ENCODE data around the gene KCNJ16.

The KCNJ16 gene

DNA sequence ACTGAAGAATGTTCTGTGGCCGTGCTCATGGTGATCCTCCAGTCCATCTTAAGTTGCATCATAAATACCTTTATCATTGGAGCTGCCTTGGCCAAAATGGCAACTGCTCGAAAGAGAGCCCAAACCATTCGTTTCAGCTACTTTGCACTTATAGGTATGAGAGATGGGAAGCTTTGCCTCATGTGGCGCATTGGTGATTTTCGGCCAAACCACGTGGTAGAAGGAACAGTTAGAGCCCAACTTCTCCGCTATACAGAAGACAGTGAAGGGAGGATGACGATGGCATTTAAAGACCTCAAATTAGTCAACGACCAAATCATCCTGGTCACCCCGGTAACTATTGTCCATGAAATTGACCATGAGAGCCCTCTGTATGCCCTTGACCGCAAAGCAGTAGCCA is 57.5 kb downstream of the KCNJ16 start:
- DNase-seq: no peak

DNA sequence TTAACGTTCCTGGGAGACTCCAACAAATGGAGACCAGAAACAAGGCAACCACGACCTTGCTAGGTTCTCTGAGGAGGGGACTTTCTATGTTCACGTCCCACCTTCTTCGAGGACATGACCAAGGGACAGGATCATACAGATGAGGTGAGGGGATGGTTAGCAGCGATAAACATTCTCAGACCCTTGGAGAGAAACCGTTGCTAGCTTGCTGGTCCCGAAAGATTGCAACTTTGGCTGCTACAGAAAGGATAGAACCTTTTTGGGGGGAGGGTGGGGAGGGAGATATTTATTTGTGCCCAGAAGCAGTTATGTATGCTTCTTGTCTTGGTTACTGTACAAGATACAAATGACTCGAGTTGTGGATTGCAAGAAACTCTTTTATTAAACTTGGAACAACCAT is 59.0 kb downstream of the KCNJ16 start:
- no peak for DNase-seq

DNA sequence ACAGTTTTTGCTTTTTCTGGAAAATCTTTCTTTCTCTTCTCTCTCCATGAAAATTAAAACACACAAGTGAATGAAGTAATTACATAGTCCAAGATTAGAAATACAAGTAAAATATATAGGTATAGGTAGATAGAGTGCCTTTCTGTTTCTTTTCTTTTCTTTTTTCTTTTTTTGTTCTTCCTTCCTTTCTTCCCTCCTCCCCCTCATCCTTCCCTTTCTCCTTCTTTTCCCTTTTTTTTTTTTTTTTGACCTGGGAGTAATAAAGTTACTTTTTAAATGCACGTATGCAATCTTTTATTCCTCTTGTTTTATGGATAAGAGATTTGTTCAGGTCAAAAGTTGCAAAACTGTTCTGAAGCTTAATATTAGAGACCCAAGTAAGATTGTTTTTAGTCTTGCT is 59.8 kb downstream of the KCNJ16 start:
- no peak for DNase-seq

DNA sequence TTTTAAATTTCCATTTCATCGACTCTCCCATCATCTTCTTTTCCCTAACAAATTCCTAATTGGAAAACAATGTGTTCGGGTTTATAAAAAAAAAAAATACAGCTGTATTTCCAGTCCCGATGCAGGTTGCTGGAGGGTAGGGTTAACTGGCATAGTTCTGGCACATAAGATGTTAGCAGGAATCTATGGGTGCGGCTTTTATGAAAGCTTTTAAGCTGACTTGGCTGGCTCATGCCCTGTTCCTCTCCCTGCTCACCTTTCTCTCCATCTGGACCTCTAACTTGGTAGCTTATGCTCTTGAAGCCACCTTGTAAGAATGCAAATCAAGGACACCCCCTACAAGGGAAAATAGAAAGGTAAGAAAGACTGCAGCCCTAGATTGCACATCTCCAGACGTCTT is 61.1 kb downstream of the KCNJ16 start:
- DNase-seq: no peak

DNA sequence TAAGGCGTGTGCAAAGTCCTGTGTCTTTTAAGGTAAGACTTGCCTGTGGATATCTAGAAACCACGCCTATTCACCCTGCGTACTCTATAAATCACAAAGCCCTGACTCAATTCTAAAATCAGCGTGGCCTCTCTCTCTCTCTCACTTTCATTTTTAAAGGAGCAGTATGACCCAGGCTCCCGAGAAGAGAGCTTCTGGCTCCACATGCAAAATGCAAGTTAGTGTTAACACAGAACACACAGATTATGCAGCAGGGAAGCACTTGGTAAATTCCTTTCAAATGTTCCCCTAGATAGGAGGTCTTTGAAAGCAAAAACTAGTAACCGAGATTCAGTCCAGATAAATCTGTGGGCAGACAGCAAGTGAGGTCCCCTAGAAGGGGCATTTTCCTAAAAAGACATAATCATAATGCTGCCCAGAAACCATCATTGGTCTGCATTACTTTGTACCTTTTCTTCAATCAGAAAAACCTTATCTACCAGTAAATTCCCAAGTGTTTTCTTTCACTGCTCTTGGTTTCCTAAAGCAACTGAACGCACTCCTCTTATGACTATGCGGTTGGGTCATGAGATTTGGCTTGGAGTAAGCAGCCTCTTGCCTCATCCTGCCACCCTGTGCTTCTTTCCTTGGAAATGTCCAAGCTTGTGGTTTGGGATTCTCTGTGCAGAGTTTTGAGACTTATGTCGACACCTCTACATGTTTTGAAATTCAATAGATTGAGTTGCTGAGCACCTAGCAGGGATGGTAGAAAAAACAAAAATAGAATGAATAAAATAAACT is 62.6 kb downstream of the KCNJ16 start:
- peak; percentile 18 for DNase-seq

DNA sequence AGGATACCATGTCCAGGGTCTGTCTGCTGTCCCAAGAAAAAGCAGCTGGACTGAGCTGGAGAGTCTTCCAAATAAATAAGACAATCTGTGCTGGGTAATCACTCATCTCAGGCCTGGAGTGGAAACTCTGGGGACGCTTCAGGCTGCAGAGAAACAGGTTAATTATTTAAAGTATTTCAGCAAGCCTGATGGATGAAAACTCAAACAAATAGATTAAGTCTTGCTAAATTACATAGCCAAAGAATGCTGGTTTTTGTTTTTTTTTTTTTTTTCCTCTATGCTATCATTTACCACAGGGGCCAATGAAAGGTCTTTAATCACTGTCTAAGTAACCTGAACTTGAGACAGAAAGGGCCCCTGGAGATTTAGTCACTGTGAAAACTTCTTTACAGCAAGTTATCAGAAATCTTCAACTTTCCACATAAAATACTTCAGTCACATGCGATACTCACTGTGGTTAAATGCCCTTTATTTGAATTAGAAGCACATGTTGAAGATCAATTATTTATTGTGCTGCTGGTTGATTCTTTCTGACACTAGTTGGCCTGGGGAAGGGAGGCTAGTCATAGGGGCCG is 63.4 kb downstream of the KCNJ16 start:
- DNase-seq: no peak

DNA sequence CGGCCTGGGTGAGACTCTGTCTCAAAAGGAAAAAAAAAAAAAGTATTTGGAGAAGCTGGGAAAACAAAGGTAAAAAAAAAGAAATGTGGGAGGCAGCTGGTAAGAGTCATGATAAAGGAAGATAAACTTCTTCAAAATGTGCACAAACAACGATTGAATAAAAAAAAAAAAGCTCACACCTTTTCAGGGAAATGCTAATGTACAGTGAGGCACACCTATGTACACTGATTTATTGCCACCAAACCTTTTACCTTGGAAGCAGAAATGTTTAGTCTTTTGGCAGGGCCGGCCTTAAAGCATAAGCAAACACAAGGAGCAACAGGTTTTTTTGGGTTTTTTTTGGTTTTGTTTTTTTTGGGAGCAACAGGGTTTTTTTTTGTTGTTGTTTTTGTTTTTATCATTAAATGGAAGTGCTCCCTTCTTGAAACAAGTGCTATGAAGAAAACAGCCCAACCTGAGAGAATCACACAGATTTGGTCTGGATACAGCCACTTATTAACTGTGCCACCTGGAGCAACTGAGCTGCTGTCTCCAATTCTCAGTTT is 64.5 kb downstream of the KCNJ16 start:
- DNase-seq: no peak

DNA sequence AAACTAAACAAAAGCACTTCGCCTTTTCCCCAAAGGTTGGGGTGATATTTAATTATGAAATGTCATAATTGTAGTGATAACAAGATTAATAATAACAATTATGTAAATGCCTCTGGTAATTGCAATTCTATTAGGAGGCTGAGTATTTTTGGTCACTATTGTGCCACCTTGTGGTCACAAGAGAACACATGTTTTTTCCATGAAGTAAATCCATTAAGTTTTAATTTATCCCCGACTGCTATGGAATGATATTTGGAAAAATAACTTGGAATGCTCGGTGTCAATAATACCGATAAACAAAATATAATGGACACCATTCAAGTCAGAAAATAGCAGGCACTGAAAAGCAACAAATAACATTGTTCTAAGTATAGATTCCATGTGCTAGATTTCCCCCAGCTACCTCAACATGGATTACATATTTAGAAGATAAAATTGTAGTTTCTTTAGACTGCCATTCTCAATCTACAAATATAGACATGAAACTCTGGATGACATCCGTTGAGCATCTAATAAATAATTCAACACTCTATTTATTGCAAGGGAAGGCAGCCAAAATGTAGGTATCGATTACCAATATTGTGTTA is 69.3 kb downstream of the KCNJ16 start:
- no peak for DNase-seq

DNA sequence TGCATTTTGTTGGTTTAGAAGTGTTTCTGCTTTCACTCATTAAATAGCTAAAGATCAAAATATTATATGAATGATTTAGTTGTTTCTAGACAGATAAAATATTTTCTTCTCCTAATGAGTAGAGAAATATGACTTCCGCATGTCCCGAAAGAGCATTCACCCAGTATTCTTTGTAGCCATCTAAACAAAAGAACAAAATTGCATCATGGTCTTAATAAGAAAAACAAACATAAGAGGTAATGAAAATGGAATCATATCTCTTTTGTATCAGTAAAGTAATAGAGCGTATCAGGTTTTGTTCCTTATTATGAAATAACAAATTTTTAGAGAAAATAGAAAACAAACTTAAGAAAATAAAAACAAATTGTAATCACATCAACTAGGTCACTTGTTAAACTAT is 78.2 kb downstream of the KCNJ16 start:
- DNase-seq: no peak

DNA sequence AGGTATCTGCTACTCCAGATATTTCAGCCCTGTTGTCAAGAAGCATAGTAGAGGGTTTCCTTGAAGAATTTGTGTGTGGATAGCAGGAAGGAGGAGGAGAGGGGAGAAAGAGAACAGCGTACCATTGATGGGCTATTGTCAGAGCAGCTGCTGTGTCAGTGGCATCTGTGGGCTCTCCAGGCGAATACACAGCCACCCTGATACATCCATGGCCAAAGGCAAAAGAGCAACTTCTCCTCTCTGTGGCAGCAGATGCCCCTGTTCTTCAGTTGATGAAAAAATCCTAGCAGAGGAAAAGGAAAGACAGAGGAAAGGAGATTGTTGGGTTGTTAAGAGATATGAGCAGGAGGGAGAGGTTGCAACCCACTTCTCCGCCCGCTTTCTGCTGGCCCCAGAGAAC is 82.1 kb downstream of the KCNJ16 start:
- no peak for DNase-seq

DNA sequence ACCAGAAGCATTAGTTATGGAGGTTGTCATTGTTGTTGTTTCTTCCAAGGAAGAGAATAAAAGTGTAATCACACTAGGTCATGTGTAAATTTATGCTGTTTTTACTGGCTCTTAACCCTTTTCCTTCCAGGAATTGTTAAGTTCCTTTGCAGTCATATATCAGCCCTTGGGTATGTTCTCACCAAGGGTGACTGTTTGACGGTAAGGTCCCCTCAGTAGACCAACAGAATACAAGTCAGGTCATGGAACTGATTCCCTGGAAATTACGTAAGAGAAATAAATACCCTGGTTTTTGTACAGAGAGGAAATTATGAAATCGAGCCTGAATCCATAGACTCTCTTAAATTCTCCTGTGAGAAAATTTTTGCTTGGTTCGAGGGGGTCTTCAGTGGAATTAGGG is 83.2 kb downstream of the KCNJ16 start:
- no peak for DNase-seq

DNA sequence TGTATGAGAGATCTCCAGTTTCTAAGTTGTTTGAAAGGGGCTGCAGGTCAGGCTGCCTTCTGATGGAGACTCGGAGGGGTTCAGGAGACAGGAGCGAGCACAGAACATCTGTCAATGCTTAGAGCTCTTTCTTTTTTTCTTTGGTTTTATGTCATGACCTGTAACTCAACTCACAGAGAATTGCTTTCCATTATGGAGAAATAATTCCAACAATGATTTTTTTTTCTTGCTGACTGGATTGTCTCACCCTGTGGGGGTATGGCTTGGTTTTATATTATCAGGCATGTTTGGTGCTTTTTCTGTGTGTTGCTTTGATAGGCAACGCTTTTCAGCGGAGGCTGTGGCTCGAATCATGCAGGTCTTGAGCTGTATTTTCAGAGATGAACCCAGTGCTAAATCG is 83.6 kb downstream of the KCNJ16 start:
- DNase-seq: no peak

DNA sequence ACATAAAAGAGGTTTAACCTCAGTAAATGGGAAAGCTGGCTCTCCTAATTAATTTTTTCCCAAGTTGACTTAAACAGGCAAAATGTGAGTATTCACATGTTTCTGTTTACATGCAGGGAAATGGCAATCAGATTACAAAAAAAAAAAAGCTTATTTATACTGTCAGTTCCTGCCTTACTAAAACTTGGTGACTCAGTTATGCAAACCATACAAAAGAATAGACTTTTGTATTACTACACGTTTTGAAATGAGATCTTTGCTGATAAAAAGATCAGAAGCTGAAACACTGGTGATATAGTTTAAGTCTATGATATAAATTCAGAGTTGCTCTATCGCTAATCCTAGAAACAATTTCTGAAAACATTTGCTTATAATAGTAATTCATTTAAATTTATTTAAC is 85.0 kb downstream of the KCNJ16 start:
- DNase-seq: no peak

DNA sequence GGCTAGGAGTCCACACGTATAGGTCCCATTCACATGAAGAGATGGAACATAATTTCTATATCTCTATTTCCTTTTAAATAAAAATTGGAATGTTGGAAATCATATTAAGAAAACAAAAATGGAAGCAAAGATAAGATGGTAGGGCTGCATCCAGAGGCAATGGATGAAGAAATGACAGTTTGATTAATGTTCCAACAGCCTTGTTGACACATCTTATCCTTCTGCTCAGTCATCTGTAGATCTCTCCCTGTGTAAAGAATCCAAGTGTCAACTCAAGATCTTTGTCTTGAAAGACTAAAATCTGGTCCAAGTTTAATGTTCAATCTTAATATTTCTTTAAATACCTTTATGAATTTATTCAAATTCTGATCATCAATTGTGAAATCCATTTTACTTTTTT is 86.5 kb downstream of the KCNJ16 start:
- no peak for DNase-seq

DNA sequence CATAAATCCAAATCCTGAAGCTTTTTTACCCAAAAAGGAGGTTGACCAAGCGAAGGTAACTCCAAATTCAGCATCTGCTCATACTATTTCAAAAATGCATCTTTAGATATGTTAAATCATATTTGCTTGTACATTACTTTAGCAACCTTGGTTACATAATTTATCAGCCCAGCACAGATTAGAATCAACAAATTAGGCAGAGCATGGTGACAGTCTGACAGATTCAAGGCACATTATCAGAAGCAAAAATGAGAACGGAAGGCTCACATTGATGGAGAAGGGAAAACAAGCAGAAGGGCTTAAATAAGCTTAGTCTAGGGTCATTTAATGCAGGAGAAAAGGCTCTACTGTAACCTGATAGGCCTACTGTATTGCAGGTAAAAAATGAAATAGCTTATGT is 90.4 kb downstream of the KCNJ16 start:
- DNase-seq: no peak

DNA sequence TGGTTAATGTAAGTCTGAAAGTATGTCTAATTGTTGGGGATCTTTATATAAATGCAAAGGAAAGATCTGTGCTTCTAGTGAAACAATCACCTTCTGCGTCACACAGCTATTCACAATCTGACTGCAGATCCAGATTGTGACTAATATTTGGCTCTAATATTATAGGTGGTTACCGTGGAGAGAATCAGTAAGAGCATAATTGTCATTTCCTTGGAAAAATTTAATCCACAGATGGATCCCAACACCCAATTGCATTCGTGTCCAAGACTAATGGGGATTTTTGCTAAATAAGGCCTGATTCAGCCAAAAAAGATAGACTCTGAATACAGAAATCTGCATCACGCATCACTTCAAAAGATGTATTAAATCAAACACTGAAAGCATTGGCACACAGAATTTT is 91.6 kb downstream of the KCNJ16 start:
- DNase-seq: no peak

DNA sequence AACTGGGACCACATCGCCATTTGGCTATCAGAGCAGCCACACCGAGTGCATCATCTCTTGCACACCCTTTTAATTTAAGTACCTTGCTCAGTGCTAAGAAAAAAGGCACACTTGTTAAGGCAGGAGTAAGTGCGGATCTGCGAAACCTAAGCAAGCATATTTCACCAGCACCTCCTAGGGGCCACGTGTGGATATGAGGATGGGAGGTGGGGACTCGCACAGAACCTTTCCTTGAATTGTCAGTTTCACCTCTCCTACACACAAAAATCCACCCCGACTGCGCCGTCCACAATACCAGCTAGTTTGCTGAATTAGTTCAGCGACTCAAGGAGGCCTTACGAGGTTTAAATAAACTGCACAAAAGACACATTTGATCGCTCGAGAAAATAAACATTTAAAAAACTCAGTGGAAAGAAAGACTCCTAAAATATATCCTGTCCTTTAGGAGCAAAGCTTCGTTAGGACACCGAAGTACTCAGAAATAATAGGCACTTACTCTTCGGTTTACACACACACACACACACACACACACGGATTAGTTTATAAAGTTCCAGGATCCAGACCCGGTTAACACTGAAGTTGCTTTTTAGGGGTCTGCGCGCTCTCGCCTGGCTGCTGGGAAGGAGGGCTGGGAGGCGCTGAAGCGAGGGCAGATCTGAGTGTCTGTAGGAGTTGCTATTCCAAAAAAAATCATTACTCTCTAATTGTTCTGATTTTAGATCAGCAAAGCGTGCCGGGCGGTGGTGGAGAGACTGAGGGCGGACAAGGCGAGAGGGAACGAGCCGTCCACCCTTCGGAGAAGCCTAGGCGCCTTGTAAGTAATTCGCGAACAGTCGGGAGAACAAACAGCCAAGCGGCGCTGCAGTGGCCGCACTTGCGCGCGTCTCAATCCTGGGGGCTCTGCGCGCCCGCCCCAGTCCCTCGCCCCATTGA is 93.3 kb downstream of the KCNJ16 start:
- peak; percentile 44 for DNase-seq

DNA sequence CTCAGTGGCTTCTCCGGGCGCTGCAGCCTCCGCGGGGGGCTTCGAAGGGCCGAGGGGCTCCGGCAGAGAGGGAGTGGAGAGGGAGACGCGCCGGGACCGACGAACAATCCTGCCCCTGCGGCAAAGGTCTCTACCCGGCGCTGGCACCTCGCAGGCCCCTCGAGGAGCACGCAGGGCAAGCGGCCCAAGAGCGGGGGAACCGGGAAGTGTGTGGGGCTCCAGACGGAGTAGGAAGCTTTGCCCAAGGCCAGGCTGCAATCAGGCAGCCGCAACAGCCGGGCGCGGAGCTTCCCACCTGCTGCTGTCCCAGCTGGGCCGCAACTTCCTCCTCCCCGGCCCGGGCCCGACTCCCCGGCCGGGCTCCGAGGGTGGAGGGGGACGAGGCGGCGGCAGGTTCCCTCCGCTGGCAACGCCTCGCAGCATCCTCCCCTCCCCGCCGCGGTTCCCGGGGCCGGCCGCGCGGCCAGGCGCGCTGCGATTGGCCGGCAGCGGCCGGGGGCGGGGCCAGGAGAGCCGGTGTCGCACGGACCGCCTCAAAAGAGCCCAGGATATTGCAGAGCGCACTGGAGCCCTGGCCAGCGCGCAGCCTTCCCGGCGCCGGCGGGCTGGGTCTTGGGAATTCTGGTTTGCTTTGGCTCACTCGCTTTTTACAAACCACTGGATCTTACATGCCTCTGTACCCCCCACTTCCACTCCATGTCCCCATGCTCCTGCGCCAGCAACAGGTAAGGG is 94.1 kb downstream of the KCNJ16 start, which contains the start of gene KCNJ2:
Gene KCNJ2, plus strand, starts transcription at position 556 of the 732 bp plus-strand sequence. CDS start 5,508 bp downstream, outside the sequence.
- peak; percentile 83 for DNase-seq

DNA sequence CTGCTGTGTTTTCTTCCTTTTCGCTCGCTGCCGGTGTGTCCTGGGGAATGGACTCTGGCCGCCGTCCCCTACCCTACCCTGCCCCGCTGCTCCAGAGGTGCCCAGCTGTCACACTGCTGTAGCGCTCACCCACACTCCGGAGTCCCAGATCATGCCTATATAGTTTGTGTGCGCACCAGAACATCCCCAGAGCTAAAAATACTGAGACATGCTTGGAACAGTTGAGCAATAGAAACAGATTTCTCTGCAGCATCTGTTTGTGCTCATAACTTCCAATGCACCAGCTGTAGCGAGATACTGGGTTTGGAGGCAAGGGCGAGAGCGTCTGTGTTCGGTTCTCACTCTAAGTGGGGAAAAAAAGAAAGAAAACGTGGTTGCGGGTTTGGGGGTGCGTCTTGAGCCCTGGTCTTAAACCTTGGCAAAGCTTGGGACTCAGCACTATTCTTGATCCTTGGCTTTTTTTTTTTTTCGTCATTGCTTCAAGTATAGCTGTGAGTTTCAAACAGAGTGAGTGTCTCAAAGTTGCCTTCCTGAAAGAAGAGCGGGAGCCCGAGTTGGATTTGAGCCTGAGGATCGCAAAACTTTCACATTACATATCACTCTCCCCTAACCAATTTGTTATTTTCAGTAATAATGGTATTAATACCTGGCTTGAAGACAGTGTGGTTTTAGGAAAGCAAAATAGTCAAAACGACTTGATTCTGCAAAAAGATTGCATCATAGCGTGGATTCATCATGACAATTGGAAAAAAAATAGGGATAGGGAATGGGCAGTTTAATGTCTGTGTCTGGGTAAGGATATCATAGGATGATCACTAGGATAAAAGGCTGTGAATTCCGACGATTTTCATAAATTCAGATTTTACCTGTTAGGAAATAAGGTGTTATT is 94.9 kb downstream of the KCNJ16 start:
- no peak for DNase-seq

DNA sequence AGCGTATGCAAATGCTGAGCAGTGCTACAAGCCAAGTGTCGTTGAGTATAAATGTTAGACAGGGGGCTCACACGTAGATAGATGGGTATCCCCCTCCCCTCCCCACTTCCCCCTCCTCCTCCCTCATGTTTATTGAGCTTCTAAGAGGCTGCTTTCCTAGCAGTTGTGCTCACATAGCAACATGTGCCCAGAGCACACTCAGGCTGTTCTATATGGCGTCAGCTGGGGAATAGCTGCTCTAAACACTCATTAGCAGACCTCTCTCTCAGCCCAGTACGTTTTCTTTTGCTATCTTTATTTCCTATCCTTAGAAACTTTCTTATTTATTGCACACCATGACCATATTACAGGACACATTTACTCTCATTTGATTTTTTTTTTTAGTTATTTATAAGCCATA is 96.1 kb downstream of the KCNJ16 start:
- DNase-seq: no peak

DNA sequence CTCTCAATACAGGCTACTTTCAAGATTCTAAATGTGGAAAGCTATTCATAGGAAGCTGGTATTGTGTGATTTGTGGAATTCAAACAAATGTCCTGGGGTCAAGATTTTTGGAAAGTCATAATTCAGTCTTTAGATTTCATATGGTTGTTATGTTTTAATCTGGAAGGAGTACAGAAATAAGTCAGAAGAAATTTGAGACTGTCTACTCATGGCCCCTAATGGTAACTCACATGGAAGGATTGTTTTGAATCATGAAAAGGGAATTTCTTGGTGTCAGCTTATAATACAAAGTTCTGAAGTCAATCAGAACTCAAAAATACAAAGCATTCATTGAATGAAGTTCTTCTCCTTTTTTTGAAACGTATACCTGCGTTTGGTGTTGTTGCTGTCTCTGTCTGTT is 97.4 kb downstream of the KCNJ16 start:
- DNase-seq: no peak

Measured in DMS153 (cell line).